ENCODE measurements around the gene MORC1. TPM values are rescaled to one million over a fixed set of nuclear protein-coding genes. Genes with fewer than 3 reads are reported as not detected.

Gene MORC1
- total RNA-seq, 3 donors from 2014 or later = not detected

- ATAC-seq (no peak), DNase-seq (no peak)
- intact Hi-C loops (cut with DNase I, micrococcal nuclease) = no loop called here
- no peak overlapping the region for H3K4me3 ChIP-seq
- TF ChIP-seq CTCF (IDR thresholded peaks at IDR 0.05) = no peak
- no peaks in the 10 kb centered on the region for H3K36me3 ChIP-seq (ENCODE audit: low read depth)
- no peaks in the 10 kb centered on the region for H3K4me1 ChIP-seq (ENCODE audit: low read depth)
- no peaks in the 10 kb centered on the region for H3K9me3 ChIP-seq
Observed at GRCh38 chr3:109109574-109109973, 8.4 kb downstream of the MORC1 start.

- intact Hi-C loops (cut with DNase I, micrococcal nuclease) = no loop called here
- Histone ChIP-seq H3K9me3 (no peaks in the 10 kb centered on the region), H3K4me1 (ENCODE audit: low read depth) (no peaks in the 10 kb centered on the region), H3K36me3 (ENCODE audit: low read depth) (no peaks in the 10 kb centered on the region), H3K4me3 (no peak overlapping the region)
- ATAC-seq (peak; percentile 74), DNase-seq (peak in 2 of 3 donors; percentile 21 to 38)
- TF ChIP-seq CTCF (IDR thresholded peaks at IDR 0.05) = peak; percentile 20
Observed at GRCh38 chr3:109098079-109098644, 19.8 kb downstream of the MORC1 start.

GRCh38 chr3:109095166-109095565, 22.8 kb downstream of the MORC1 start:
- Histone ChIP-seq H3K4me3 (no peak overlapping the region), H3K9me3 (no peaks in the 10 kb centered on the region), H3K36me3 (ENCODE audit: low read depth) (no peaks in the 10 kb centered on the region), H3K4me1 (ENCODE audit: low read depth) (no peaks in the 10 kb centered on the region)
- ATAC-seq (no peak), DNase-seq (no peak)
- TF ChIP-seq CTCF (IDR thresholded peaks at IDR 0.05) = no peak
- intact Hi-C loops (cut with DNase I, micrococcal nuclease) = no loop called here

- intact Hi-C loops (cut with DNase I, micrococcal nuclease) = no loop called here
- no peaks in the 10 kb centered on the region for H3K4me1 ChIP-seq (ENCODE audit: low read depth)
- no peak overlapping the region for H3K4me3 ChIP-seq
- no peak for TF ChIP-seq CTCF (IDR thresholded peaks at IDR 0.05)
- no peaks in the 10 kb centered on the region for H3K9me3 ChIP-seq
- ATAC-seq (no peak), DNase-seq (no peak)
- H3K36me3 ChIP-seq (ENCODE audit: low read depth) = no peaks in the 10 kb centered on the region
Observed at GRCh38 chr3:109093561-109093960, 24.4 kb downstream of the MORC1 start.

- no peaks in the 10 kb centered on the region for H3K9me3 ChIP-seq
- no peak for TF ChIP-seq CTCF (IDR thresholded peaks at IDR 0.05)
- H3K4me1 ChIP-seq (ENCODE audit: low read depth) = no peaks in the 10 kb centered on the region
- H3K36me3 ChIP-seq (ENCODE audit: low read depth) = no peaks in the 10 kb centered on the region
- DNase-seq (no peak), ATAC-seq (no peak)
- intact Hi-C loops (cut with DNase I, micrococcal nuclease) = no loop called here
- H3K4me3 ChIP-seq = no peak overlapping the region
Observed at GRCh38 chr3:109091846-109092245, 26.1 kb downstream of the MORC1 start.

GRCh38 chr3:109089265-109089664, 28.7 kb downstream of the MORC1 start:
- H3K4me1 ChIP-seq (ENCODE audit: low read depth) = no peaks in the 10 kb centered on the region
- no peak for TF ChIP-seq CTCF (IDR thresholded peaks at IDR 0.05)
- no peak for DNase-seq
- intact Hi-C loops (cut with DNase I, micrococcal nuclease) = no loop called here
- ATAC-seq = no peak
- no peaks in the 10 kb centered on the region for H3K9me3 ChIP-seq
- no peaks in the 10 kb centered on the region for H3K36me3 ChIP-seq (ENCODE audit: low read depth)
- no peak overlapping the region for H3K4me3 ChIP-seq

All from mucosa of descending colon (tissue), 3 donors.